AG20443 (cell line): Measurements from ENCODE around the gene TRMT10B.
"Not testable (repeated sequence)": the region's sequence is repeated elsewhere in the genome, so short reads cannot be mapped to it uniquely, and the experiment has no call there.

ENCODE experiments used
- DNase-seq: peaks from one replicate; pipeline ENCODE4 v3.0.0; 2012; ENCODE audit warnings: low spot score, mixed read lengths

TRMT10B gene

GRCh38 chr9:37800631-37801286 is 47.2 kb downstream of the TRMT10B start, which contains the start of gene DCAF10:
Gene DCAF10, plus strand, starts transcription at chr9:37800797. Its CDS starts 70 bp downstream, at chr9:37800867.
- peak; percentile 93 for DNase-seq

DNA sequence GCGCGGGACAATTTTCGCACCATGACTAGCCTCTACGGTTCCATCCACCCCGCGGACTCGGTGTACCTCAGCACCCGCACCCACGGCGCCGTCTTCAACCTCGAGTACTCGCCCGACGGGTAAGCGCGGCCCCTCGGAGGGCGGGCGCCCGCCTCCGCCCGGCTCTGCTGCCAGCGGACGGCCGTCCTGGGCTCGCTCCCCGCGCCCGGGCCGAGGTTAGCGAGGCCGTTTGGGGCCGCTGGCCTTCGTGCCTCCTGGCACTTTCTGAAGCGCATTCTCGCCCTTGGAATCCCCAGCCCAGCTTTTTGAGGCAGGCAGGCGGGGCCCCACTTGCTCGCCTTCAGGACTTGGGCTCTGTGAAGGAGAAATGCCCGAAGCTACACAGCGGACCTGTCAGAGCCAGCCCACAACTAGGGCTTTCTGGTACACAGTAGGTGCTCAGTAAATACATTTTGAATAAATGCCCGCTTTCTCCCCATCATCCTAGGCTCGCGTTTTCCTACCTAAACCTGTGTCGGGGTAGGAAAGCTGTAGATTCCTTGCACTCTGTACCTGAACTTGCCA is 47.8 kb downstream of the TRMT10B start:
- peak; percentile 65 for DNase-seq

DNA sequence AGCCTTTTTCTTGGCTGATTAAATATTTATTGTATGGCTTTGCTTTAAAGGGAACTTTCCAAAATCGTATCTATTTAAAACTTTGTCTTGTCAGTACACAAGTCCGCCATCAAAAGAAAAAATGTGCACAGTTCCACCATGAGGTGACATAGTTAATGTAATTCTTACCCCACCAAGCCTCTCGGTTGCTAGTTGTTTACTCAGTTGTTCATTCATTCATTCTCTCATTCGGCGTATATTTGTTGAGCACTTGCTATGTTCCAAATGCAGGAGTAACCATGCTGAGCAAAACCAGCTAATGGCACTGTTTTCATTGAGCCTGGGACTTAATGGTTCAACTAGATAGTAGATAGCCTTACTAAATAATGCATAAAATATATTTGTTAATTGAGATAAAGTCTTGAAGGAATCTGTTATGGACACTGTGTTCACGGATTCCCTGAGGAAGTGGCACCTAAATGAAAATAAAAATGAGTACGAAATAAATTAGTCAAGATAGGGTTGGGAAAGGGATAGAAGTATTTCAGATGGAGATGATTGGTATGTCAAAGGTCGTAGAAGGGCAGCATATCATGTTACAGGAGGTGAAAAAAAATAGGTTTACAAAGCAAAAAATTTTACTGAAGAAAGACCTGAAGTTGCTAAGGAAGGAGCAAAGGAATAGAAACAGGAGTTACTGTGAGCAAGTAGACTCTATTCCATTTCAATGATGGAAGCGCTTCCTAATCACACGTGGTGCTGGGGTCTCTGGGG is 48.5 kb downstream of the TRMT10B start:
- DNase-seq, result no peak

DNA sequence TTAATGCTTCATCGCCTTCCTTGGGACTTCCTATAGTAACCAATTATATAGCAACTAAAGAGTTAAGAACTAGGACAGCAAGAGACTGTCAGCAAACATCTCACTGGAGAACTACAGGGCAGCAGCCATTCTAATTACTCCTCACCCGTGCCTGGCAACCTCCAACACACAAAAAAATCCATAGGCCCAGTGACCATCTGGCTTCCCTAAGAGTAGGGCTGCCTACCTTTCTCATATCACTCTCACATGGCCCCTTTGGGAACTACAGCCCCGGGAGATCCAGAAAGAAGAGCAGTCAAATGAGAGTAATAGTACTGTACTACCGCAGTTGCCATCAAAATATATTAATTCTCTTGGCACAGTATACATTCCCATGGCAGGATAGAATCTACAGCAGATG is 52.7 kb downstream of the TRMT10B start:
- no peak for DNase-seq

DNA sequence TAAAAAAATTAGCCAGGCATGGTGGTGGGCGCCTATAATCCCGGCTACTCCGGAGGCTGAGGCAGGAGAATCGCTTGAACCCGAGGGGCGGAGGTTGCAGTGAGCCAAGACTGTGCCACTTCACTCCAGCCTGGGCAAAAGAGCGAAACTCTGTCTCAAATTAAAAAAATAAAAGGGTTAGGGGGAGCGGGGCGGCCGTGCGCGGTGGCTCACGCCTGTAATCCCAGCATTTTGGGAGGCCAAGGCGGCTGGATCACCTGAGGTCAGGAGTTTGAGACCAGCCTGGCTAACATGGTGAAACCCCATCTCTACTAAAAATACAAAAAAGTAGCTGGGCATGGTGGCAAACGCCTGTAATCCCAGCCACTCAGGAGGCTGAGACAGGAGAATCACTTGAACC is 56.1 kb downstream of the TRMT10B start:
- not testable (repeated sequence) for DNase-seq

GRCh38 chr9:37811906-37812476 is 58.4 kb downstream of the TRMT10B start:
- DNase-seq, result no peak

DNA sequence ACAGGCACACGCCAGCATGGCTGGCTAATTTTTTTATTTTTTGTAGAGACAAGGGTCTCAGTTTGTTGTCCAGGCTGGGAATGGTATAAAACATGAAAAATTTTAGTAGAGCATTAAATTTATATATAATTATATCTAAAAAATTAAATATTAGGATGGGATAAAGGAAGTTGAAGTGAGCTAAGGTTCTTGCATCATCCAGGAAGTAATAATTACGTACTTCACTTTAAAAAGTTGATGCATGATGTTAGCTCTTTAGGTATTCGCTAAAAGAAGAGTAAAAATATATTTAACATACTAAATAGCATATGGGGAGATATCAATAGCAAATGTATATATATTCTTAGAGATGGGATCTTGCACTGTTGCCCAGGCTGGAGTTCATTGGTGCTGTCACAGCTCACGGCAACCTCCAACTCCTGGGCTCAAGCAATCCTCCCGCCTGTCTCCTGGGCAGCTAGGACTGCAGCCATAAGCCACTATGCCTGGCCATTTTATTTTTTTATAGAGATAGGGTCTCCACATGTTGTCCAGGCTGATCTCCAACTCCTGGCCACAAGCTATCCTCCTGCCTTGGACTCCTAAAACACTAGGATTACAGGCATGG is 59.3 kb downstream of the TRMT10B start:
- no peak for DNase-seq

DNA sequence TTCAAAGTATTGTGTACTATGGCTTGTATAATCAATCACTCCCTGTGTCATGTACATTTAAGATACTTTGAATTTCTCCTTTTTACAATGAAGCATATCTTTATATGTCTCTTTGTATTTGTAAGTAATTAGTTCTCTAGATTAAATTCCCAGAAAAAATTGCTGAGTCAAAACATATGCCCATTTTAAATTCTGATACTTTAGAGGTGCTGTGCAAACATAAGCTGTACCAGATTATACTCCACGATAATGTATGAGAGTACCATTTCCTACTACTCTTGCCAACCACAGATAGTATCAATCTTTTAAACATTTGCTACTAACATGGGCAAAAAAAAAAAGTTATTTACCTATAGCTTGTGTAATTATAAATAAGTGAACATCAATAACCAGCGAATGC is 65.2 kb downstream of the TRMT10B start:
- no peak for DNase-seq

GRCh38 chr9:37820142-37820541 is 66.5 kb downstream of the TRMT10B start:
- no peak for DNase-seq

DNA sequence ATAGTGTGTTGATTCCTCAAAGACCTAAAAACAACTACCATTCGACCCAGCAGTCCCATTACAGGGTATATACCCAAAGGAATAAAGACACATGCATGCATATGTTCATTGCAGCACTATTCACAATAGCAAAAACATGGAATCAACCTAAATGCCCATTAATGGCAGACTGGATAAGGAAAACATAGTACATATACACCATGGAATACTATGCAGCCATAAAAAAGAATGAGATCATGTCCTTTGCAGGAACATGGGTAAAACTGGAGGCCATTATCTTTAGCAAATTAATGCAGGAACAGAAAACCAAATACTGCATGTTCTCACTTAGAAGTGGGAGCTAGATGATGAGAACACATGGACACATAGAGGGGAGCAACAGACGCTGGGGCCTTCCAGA is 71.6 kb downstream of the TRMT10B start:
- not testable (repeated sequence) for DNase-seq

DNA sequence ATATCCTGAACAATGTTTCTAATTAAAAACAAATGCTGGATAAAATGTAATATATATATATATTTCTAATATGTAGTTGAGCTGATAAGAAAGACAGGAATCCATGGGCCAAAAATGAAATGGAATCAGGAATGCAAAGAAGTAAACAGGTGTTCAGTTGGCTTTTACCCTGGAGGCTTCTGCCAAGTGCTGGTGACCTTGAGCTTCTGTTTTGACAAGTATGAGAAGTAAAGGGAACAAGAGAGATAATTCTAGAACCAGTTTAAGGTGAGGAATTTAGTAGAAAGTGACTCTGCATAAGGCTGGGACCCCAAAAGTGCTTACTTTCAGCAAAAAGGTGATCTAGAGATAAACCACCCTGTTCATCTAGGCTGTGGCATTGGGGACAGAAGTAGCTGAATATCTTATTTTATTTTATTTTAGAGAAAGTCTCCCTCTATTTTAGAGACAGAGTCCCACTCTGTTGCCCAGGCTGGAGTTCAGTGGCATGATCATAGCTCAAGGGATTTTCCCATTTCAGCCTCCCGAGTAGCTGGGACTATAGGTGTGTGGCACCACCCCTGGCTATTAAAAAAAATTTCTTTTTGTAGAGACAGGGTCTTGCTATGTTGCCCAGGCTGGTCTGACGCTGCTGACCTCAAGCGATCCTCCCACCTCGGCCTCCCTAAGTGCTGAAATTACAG is 74.0 kb downstream of the TRMT10B start:
- DNase-seq, result no peak
